A549 (cell line): Measurements from ENCODE around the gene IL12B.

Experiments
- BHLHE40 ChIP-seq: IDR thresholded peaks from 2 replicates; pipeline ENCODE4 v1.6.1; 2012; ENCODE audit warnings: low read depth, low read length, inconsistent platforms
- JUNB ChIP-seq: fragments of >200 bp; sonication (Bioruptor Twin); formaldehyde crosslinking; IDR thresholded peaks from 2 replicates; pipeline ENCODE4 v1.6.1; 2016
- MAFK ChIP-seq: fragments of 450-650 bp; IDR thresholded peaks from 2 replicates; pipeline ENCODE4 v1.6.1; 2014; ENCODE audit not compliant: partially characterized antibody
- POLR2A ChIP-seq: IDR thresholded peaks from 2 replicates; pipeline ENCODE4 v1.6.1; 2012; ENCODE audit warnings: mild to moderate bottlenecking, low read length
- POLR2AphosphoS2 ChIP-seq: conservative IDR thresholded peaks from 2 replicates; pipeline ENCODE4 v1.6.1; 2012; ENCODE audit warnings: low read length, improper control_type of control experiment, inconsistent platforms
- RFX5 ChIP-seq: fragments of 450-650 bp; IDR thresholded peaks from 2 replicates; pipeline ENCODE4 v1.7.1; 2014; ENCODE audit warnings: antibody characterized with exemption, mild to moderate bottlenecking, moderate library complexity
- RNF2 ChIP-seq: fragments of 200-600 bp; sonication (generic); IDR thresholded peaks from 2 replicates; pipeline ENCODE4 v1.6.1; 2016; ENCODE audit warnings: low read depth, mild to moderate bottlenecking, antibody characterized with exemption, moderate library complexity, borderline replicate concordance

DNA sequence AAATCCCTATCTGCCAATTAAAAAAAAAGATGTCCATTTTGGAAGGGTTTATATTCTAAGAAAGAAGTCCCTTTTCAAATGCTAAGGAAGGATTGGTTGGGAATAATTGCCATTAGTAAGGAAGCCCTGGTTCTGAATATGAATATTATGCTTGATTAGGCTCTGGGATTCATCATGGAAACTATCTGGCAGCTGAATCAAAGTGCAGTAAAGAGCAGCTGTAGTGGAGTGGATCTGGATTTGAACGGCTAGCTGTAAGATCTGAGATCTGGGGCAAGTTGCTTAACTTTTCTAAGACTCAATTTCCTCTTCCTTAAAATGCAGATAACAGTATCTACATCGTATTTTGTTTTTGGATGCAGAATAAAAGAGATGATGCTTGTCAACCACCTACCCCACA is 10.5 kb downstream of the IL12B start:
- TF ChIP-seq POLR2AphosphoS2 (no peak), BHLHE40 (no peak), JUNB (no peak), RNF2 (no peak), RFX5 (no peak), POLR2A (no peak), MAFK (no peak)
